ENCODE data around the gene METTL8. TPM values are rescaled to one million over a fixed set of nuclear protein-coding genes. Genes with fewer than 3 reads are reported as not detected.

METTL8 gene
- total RNA-seq, 1 experiment from 2014 or later = 34.4 TPM

DNA sequence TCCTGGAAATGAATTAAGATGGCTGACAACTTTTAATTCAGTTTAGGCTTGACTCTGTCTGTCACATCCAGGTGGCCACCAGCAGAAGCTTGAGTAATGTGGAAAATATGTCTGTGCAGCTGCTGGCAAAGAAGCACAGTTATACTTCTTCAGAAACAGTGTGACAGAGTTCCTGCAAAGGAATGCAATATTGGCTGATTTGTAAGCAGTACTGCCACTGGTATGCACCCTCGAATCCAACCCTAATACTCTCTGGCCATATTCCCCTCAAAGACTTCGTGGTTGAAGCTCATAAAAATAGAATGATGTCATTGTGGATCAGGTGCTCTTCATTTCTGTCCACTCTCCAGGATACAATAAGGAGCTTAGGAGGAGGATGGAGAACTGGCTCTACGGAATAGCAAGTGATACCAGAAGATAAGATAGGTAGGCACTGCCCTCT, 86.2 kb downstream of the METTL8 start (continued):
- TF ChIP-seq SIN3A (IDR thresholded peaks at IDR 0.05; ENCODE audit: low read depth) = no peak

DNA sequence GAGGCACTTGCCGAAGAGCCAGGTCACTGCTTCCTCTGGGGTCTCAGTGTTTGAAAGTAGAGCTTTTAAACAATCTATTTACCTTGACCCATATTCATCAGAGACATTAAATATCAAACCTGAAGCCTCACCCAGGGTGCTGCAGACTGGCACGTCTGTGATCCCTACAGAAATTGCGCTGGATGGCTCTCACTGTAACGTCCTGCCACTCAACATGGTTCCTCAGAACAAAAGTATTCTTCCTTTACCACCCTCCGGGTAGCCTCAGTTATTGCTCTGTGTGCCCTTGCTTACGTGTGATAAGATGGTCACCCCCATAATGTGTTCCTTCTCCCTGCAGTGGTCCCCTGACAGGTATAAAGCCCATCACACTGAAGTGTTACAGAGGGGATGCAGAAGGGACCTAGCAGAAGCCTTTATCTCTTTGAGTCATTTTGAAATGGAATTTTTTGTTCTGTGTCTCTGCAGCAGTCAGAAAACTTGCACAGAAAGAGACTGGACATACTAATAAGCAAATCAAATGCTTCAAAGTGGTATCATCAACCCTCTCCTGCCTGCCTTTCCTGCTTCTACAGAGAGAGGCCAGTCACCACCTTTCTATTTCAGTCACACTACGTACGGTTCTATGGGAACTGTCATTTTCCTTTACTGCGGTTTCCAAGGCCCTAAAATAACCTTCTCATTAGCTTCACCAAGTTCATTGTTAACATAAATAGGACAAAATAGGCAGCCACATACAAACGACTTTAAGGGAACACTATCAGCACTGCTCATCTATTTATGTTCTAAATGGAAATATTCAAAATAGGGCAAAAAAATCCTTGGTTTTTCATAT, 86.8 kb downstream of the METTL8 start:
- DNase-seq (ENCODE audit: low read depth, low spot score) (no peak), ATAC-seq (no peak)
- peaks cover 9 to 13% of the 10 kb centered on the region in 2 experiments; a peak in 2 of 4 replicates for H3K4me1 ChIP-seq (ENCODE audit: control insufficient read depth in 1 of 2, insufficient read depth in 2 of 2, low read length in 2 of 2)
- H3K4me2 ChIP-seq (ENCODE audit: low read length) = peak overlapping the region; percentile 4; the same call in 1 of the 2 replicates
- POLR2A ChIA-PET = no interaction called here
- no peaks in the 10 kb centered on the region for H3K79me2 ChIP-seq (ENCODE audit: insufficient read depth, low read length)
- BruUV-seq (replicated peaks) = no TSS peak
- H2AFZ ChIP-seq (ENCODE audit: low read depth, low read length, poor library complexity, severe bottlenecking) = no peak overlapping the region
- no peak overlapping the region for H3K9ac ChIP-seq (ENCODE audit: low read length)
- no peak for TF ChIP-seq SIN3A (IDR thresholded peaks at IDR 0.05; ENCODE audit: low read depth)
- no peak for TF ChIP-seq YY1 (IDR thresholded peaks at IDR 0.05; ENCODE audit: extremely low read depth, insufficient replicate concordance, low read depth, low read length)
- TF ChIP-seq JUND (IDR thresholded peaks at IDR 0.05) = no peak
- TF ChIP-seq CTCF (IDR thresholded peaks at IDR 0.05 in 2 of 3, conservative IDR thresholded peaks at IDR 0.05 in 1 of 3; ENCODE audit: borderline replicate concordance in 1 of 3, insufficient read depth in 1 of 3, low read depth in 2 of 3, low read length in 2 of 3) = no peak
- TF ChIP-seq, protein P1, sequence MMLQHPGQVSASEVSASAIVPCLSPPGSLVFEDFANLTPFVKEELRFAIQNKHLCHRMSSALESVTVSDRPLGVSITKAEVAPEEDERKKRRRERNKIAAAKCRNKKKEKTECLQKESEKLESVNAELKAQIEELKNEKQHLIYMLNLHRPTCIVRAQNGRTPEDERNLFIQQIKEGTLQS (IDR thresholded peaks at IDR 0.05) = no peak
- no peak for TF ChIP-seq REST (IDR thresholded peaks at IDR 0.05; ENCODE audit: low read depth)
- TF ChIP-seq POLR2AphosphoS5 (IDR thresholded peaks at IDR 0.05; ENCODE audit: low read depth, low read length) = no peak
- TF ChIP-seq MAX (IDR thresholded peaks at IDR 0.05) = no peak
- no peak for TF ChIP-seq FOSL1 (IDR thresholded peaks at IDR 0.05; ENCODE audit: low read depth)
- TF ChIP-seq ELF1 (IDR thresholded peaks at IDR 0.05; ENCODE audit: borderline replicate concordance, low read depth) = no peak
- no peak for TF ChIP-seq POLR2A (IDR thresholded peaks at IDR 0.05; ENCODE audit: borderline replicate concordance, extremely low read depth, insufficient read depth, insufficient read length)
- TF ChIP-seq CEBPB (IDR thresholded peaks at IDR 0.05; ENCODE audit: low read depth) = no peak
- TF ChIP-seq ZNF274 (IDR thresholded peaks at IDR 0.05; ENCODE audit: low read depth, low read length) = no peak
- TF ChIP-seq, protein P2, sequence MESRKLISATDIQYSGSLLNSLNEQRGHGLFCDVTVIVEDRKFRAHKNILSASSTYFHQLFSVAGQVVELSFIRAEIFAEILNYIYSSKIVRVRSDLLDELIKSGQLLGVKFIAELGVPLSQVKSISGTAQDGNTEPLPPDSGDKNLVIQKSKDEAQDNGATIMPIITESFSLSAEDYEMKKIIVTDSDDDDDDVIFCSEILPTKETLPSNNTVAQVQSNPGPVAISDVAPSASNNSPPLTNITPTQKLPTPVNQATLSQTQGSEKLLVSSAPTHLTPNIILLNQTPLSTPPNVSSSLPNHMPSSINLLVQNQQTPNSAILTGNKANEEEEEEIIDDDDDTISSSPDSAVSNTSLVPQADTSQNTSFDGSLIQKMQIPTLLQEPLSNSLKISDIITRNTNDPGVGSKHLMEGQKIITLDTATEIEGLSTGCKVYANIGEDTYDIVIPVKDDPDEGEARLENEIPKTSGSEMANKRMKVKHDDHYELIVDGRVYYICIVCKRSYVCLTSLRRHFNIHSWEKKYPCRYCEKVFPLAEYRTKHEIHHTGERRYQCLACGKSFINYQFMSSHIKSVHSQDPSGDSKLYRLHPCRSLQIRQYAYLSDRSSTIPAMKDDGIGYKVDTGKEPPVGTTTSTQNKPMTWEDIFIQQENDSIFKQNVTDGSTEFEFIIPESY (IDR thresholded peaks at IDR 0.05; ENCODE audit: extremely low read depth, insufficient replicate concordance, low read length) = no peak
- H3K4me3 ChIP-seq (replicated peaks in 1 of 2; ENCODE audit: low read depth in 1 of 2, low read length in 2 of 2) = no peak overlapping the region
- H3K36me3 ChIP-seq (ENCODE audit: control insufficient read depth in 1 of 2, insufficient read depth in 2 of 2, low read length in 2 of 2) = no peaks in the 10 kb centered on the region
- no peaks in the 10 kb centered on the region for H3K27me3 ChIP-seq (ENCODE audit: insufficient read depth, low read length)
- CTCF ChIA-PET = no interaction called here
- no peaks in the 10 kb centered on the region for H4K20me1 ChIP-seq (ENCODE audit: insufficient read depth)
- RAD21 ChIA-PET (ENCODE audit: low non-redundant PET in 1 of 2, low total read pairs in 2 of 2, uncharacterized antibody in 2 of 2, unreplicated experiment in 2 of 2) = no interaction called here
- H3K9me2 ChIP-seq (ENCODE audit: insufficient read depth) = no peaks in the 10 kb centered on the region
- H3K9me3 ChIP-seq (ENCODE audit: control insufficient read depth in 1 of 2, insufficient read depth in 1 of 2, low read depth in 1 of 2, low read length in 2 of 2) = no peaks in the 10 kb centered on the region
- peak overlapping the region; percentile 13; the same call in 1 of the 2 replicates for H3K27ac ChIP-seq (ENCODE audit: low read depth, low read length)
- intact Hi-C loops (cut with micrococcal nuclease) = no loop called here

All from HCT116 (cell line).